Measurements from ENCODE around the gene KLHDC9. TPM values are rescaled to one million over a fixed set of nuclear protein-coding genes. Genes with fewer than 3 reads are reported as not detected.

KLHDC9 gene
- total and polyA plus RNA-seq, 9 of the 15 experiments (the other 6 are each of a cell fraction or from before 2014, with no cell fraction given), result not detected

DNA sequence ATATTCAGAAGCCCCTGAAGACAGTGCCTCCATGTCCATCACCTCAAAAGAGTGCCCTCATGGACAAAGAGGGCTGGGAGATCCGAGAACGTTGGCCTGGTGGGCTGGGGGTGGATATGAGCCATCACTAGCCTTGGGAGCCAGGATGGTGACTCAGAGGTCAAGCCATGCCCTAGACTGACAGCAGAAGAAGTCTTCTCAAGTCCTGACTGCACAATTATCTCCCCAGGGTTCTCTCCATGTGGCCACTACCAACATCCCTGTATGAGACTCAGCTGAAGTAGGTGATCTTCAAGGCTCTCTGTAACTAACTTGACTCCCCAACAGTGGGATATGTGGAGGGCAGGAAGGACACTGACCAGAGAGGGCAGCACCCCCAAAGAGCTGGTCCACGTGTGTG is 45.3 kb upstream of the KLHDC9 start:
- H3K79me2 ChIP-seq (ENCODE audit: control insufficient read depth, insufficient read depth, low read length), result no peaks in the 10 kb centered on the region
- peak in 2 of 4 experiments; percentile 59 to 62 for DNase-seq (ENCODE audit: extremely low read depth in 1 of 4, low spot score in 3 of 4)
- peak overlapping the region; percentile 19; the same call in 1 of the 2 replicates for H2AFZ ChIP-seq (ENCODE audit: low read depth, low read length)
- H3K27ac ChIP-seq (ENCODE audit: extremely low read depth, low read depth, low read length), result no peak overlapping the region
- no peak overlapping the region; the same call in 1 of the 2 replicates for H3K4me2 ChIP-seq (ENCODE audit: insufficient read depth, low read length)
- peak; percentile 54 for ATAC-seq
- 11% methylated on average over 3 of the region's 3 CpGs for WGBS (ENCODE audit: insufficient coverage, low coverage, missing lambda C conversion rate)
- CTCF ChIA-PET (ENCODE audit: low intra/inter-chr PET ratio), result interaction anchor here (0.6 kb wide), 1 partner anchor 46 kb away, joined by 3 read pairs; no protein-coding TSS in a partner anchor
- POLR2A ChIA-PET, result interaction anchor here (2.6 kb wide), 1 partner anchor 8 kb away, joined by 13 read pairs; the partner anchor contains the start of gene USF1
- no peak overlapping the region for H3K4me3 ChIP-seq
- no TSS peak for BruUV-seq (replicated peaks)
- no peak overlapping the region for H3K9ac ChIP-seq (ENCODE audit: insufficient read depth in 1 of 2, low read depth in 2 of 2, low read length in 2 of 2)
- H3K36me3 ChIP-seq (ENCODE audit: control insufficient read depth, insufficient read depth, low read length), result no peaks in the 10 kb centered on the region
- no peaks in the 10 kb centered on the region for H4K20me1 ChIP-seq (replicated peaks; ENCODE audit: control insufficient read depth, insufficient read depth, low read length)
- no peaks in the 10 kb centered on the region for H3K9me1 ChIP-seq (ENCODE audit: control insufficient read depth, insufficient read depth, low read length)
- peaks cover 0 to 8% of the 10 kb centered on the region in 2 experiments; a peak in 3 of 5 replicates for H3K4me1 ChIP-seq (replicated peaks in 1 of 2; ENCODE audit: control insufficient read depth in 2 of 2, insufficient read depth in 2 of 2, low read length in 2 of 2)
- H3K9me3 ChIP-seq (replicated peaks; ENCODE audit: control insufficient read depth, insufficient read depth, low read depth, low read length), result no peaks in the 10 kb centered on the region
- no peaks in the 10 kb centered on the region for H3K27me3 ChIP-seq (ENCODE audit: control insufficient read depth in 2 of 2, insufficient read depth in 2 of 2, low read length in 2 of 2)
- intact Hi-C loops (cut with micrococcal nuclease) (no loop called here), in situ Hi-C loops (cut with MboI) (no loop called here)
- FAIRE-seq, result peak; percentile 86
- TF ChIP-seq ZNF316 (IDR thresholded peaks at IDR 0.05), result no peak
- TF ChIP-seq, protein P1, sequence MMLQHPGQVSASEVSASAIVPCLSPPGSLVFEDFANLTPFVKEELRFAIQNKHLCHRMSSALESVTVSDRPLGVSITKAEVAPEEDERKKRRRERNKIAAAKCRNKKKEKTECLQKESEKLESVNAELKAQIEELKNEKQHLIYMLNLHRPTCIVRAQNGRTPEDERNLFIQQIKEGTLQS (IDR thresholded peaks at IDR 0.05), result peak; percentile 72
- TF ChIP-seq, protein P1 (CRISPR knock-in tag; conservative IDR thresholded peaks at IDR 0.05), result no peak
- no peak for TF ChIP-seq RCOR1 (IDR thresholded peaks at IDR 0.05; ENCODE audit: borderline replicate concordance in 1 of 2, low read depth in 2 of 2, low read length in 2 of 2)
- TF ChIP-seq, protein P2, sequence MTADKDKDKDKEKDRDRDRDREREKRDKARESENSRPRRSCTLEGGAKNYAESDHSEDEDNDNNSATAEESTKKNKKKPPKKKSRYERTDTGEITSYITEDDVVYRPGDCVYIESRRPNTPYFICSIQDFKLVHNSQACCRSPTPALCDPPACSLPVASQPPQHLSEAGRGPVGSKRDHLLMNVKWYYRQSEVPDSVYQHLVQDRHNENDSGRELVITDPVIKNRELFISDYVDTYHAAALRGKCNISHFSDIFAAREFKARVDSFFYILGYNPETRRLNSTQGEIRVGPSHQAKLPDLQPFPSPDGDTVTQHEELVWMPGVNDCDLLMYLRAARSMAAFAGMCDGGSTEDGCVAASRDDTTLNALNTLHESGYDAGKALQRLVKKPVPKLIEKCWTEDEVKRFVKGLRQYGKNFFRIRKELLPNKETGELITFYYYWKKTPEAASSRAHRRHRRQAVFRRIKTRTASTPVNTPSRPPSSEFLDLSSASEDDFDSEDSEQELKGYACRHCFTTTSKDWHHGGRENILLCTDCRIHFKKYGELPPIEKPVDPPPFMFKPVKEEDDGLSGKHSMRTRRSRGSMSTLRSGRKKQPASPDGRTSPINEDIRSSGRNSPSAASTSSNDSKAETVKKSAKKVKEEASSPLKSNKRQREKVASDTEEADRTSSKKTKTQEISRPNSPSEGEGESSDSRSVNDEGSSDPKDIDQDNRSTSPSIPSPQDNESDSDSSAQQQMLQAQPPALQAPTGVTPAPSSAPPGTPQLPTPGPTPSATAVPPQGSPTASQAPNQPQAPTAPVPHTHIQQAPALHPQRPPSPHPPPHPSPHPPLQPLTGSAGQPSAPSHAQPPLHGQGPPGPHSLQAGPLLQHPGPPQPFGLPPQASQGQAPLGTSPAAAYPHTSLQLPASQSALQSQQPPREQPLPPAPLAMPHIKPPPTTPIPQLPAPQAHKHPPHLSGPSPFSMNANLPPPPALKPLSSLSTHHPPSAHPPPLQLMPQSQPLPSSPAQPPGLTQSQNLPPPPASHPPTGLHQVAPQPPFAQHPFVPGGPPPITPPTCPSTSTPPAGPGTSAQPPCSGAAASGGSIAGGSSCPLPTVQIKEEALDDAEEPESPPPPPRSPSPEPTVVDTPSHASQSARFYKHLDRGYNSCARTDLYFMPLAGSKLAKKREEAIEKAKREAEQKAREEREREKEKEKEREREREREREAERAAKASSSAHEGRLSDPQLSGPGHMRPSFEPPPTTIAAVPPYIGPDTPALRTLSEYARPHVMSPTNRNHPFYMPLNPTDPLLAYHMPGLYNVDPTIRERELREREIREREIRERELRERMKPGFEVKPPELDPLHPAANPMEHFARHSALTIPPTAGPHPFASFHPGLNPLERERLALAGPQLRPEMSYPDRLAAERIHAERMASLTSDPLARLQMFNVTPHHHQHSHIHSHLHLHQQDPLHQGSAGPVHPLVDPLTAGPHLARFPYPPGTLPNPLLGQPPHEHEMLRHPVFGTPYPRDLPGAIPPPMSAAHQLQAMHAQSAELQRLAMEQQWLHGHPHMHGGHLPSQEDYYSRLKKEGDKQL (CRISPR knock-in tag; IDR thresholded peaks at IDR 0.05; ENCODE audit: borderline replicate concordance), result no peak
- TF ChIP-seq FOSL1 (tag; conservative IDR thresholded peaks at IDR 0.05), result peak; percentile 65
- 0 out of 2 replicates have a peak, but pooled peaks have one; percentile 35 for TF ChIP-seq JUN (IDR thresholded peaks at IDR 0.05; ENCODE audit: borderline replicate concordance, low read depth, low read length)
- no peak for TF ChIP-seq JUN (CRISPR knock-in tag; IDR thresholded peaks at IDR 0.05; ENCODE audit: borderline replicate concordance)
- TF ChIP-seq BDP1 (IDR thresholded peaks at IDR 0.05; ENCODE audit: insufficient read depth, insufficient read length), result no peak
- TF ChIP-seq CBX3 (IDR thresholded peaks at IDR 0.05; ENCODE audit: borderline replicate concordance in 1 of 2, low read length in 2 of 2), result 0 out of 3 replicates have a peak, but pooled peaks of 1 of the 2 experiments have one; percentile 12
- peak; percentile 69; the same call in 1 of the 2 replicates for TF ChIP-seq JUND (IDR thresholded peaks at IDR 0.05; ENCODE audit: borderline replicate concordance, low read depth, low read length)
- TF ChIP-seq JUND (tag; IDR thresholded peaks at IDR 0.05; ENCODE audit: borderline replicate concordance, low read depth, low read length), result peak; percentile 23; the same call in 1 of the 3 replicates
- TF ChIP-seq SIX5 (IDR thresholded peaks at IDR 0.05; ENCODE audit: borderline replicate concordance in 1 of 2, insufficient read depth in 1 of 2, low read depth in 1 of 2, low read length in 2 of 2), result no peak
- TF ChIP-seq, protein P3, sequence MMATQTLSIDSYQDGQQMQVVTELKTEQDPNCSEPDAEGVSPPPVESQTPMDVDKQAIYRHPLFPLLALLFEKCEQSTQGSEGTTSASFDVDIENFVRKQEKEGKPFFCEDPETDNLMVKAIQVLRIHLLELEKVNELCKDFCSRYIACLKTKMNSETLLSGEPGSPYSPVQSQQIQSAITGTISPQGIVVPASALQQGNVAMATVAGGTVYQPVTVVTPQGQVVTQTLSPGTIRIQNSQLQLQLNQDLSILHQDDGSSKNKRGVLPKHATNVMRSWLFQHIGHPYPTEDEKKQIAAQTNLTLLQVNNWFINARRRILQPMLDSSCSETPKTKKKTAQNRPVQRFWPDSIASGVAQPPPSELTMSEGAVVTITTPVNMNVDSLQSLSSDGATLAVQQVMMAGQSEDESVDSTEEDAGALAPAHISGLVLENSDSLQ (IDR thresholded peaks at IDR 0.05), result peak; percentile 58

Measured in K562 (cell line).